Astrocyte of the spinal cord (primary cell): ENCODE results near the gene SPATA7.

Experiments used
- DNase-seq: peaks from one replicate; pipeline ENCODE4 v3.0.0; 2011; ENCODE audit warnings: low read depth, low spot score
- H3K4me3 ChIP-seq: 2 replicates; pipeline ENCODE4 v1.5.1; 2011; ENCODE audit warnings: low read depth, mild to moderate bottlenecking, low read length, moderate library complexity
- CTCF ChIP-seq: IDR thresholded peaks from 2 replicates; pipeline ENCODE4 v1.5.1; 2012; ENCODE audit warnings: low read depth, mild to moderate bottlenecking, low read length, inconsistent platforms
- in situ Hi-C: cut with HindIII; loops from 2 replicates; pipeline ENCODE4 v1.10.0; 2017; ENCODE audit warnings: low sequenced_read_pairs

Gene SPATA7

GRCh38 chr14:88424573-88424972, 39.1 kb downstream of the SPATA7 start:
- no peak overlapping the region for H3K4me3 ChIP-seq
- TF ChIP-seq CTCF, result no peak
- peak; percentile 16 for DNase-seq
- in situ Hi-C loops, result no loop called here

DNA sequence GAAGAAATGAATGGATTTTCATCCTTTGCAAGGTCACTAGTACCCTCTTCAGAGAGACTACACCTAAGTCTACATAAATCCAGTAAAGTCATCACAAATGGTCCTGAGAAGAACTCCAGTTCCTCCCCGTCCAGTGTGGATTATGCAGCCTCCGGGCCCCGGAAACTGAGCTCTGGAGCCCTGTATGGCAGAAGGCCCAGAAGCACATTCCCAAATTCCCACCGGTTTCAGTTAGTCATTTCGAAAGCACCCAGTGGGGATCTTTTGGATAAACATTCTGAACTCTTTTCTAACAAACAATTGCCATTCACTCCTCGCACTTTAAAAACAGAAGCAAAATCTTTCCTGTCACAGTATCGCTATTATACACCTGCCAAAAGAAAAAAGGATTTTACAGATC, 40.8 kb downstream of the SPATA7 start:
- DNase-seq, result peak; percentile 58
- in situ Hi-C loops, result no loop called here
- TF ChIP-seq CTCF, result no peak
- no peak overlapping the region for H3K4me3 ChIP-seq

- no peak for DNase-seq
- in situ Hi-C loops, result no loop called here
- no peak overlapping the region for H3K4me3 ChIP-seq
- TF ChIP-seq CTCF, result no peak
Measured at GRCh38 chr14:88430976-88431375, 45.5 kb downstream of the SPATA7 start.

GRCh38 chr14:88437658-88438057, 52.2 kb downstream of the SPATA7 start:
- in situ Hi-C loops, result no loop called here
- DNase-seq, result no peak

GRCh38 chr14:88439088-88439487, 53.6 kb downstream of the SPATA7 start:
- in situ Hi-C loops, result no loop called here
- no peak overlapping the region for H3K4me3 ChIP-seq
- no peak for TF ChIP-seq CTCF
- no peak for DNase-seq

More at GRCh38 chr14:88437658-88438057, 52.2 kb downstream of the SPATA7 start:
- peak; percentile 40 for TF ChIP-seq CTCF
- H3K4me3 ChIP-seq, result no peak overlapping the region

GRCh38 chr14:88452231-88452630, 66.8 kb downstream of the SPATA7 start:
- TF ChIP-seq CTCF, result no peak
- in situ Hi-C loops, result no loop called here

GRCh38 chr14:88454886-88455285, 69.4 kb downstream of the SPATA7 start:
- no peak overlapping the region for H3K4me3 ChIP-seq
- no peak for TF ChIP-seq CTCF
- in situ Hi-C loops, result no loop called here
- DNase-seq, result no peak

More at GRCh38 chr14:88452231-88452630, 66.8 kb downstream of the SPATA7 start:
- no peak for DNase-seq
- H3K4me3 ChIP-seq, result no peak overlapping the region
